PC-3 (cell line): ENCODE data around the gene RNF168. TPM values are rescaled to one million over a fixed set of nuclear protein-coding genes. Genes with fewer than 3 reads are reported as not detected.
"Not testable (repeated sequence)": the region's sequence is repeated elsewhere in the genome, so short reads cannot be mapped to it uniquely, and the experiment has no call there.

Experiments used
- ATAC-seq: fragments of 200-7000 bp; cut with Tn5 transposase; 2 replicates; pipeline ENCODE4 v1.9.1; 2020; ENCODE audit warnings: mild to moderate bottlenecking, moderate library complexity
- BruUV-seq: library from RNA; stranded (reverse); fragments of 400-500 nt; replicated peaks from 2 replicates; lab custom pipeline; 2021; lab: Mats Ljungman, UMichigan
- CTCF ChIA-PET: fragments of 300-600 bp; sonication (Branson Sonifier 250); formaldehyde crosslinking; loops from one replicate; lab custom pipeline; 2022; ENCODE audit warnings: antibody characterized with exemption; lab: Charles Lee
- POLR2A ChIA-PET: fragments of 300-600 bp; sonication (Branson Sonifier 250); formaldehyde crosslinking; loops from one replicate; lab custom pipeline; 2022; ENCODE audit warnings: antibody characterized with exemption; ENCODE audit not compliant: unreplicated experiment; lab: Charles Lee
- DNase-seq: peaks from one replicate; pipeline ENCODE4 v3.0.0-alpha.2; 2015
- H2AFZ ChIP-seq: fragments of 300-600 bp; sonication (generic); 2 replicates; pipeline ENCODE4 v1.6.0; 2016; ENCODE audit warnings: antibody characterized with exemption, low read length
- H3F3A ChIP-seq: fragments of 300-600 bp; sonication (generic); one replicate; pipeline ENCODE4 v1.6.0; 2017; ENCODE audit warnings: antibody characterized with exemption, low read length, control low read depth, mild to moderate bottlenecking; ENCODE audit not compliant: unreplicated experiment
- H3K27ac ChIP-seq: fragments of 300-600 bp; sonication (generic); 2 replicates; pipeline ENCODE4 v1.5.1; 2016; ENCODE audit warnings: mild to moderate bottlenecking, low read length
- H3K27me3 ChIP-seq: fragments of 300-600 bp; sonication (generic); 2 replicates; pipeline ENCODE4 v1.6.1; 2016; ENCODE audit warnings: low read length, mixed read lengths
- H3K36me3 ChIP-seq: fragments of 300-600 bp; sonication (generic); 2 replicates; pipeline ENCODE4 v1.6.1; 2016; ENCODE audit warnings: low read depth, mixed run types, low read length, mixed read lengths
- H3K4me1 ChIP-seq: fragments of 300-600 bp; sonication (generic); 2 replicates; pipeline ENCODE4 v1.5.1; 2016; ENCODE audit warnings: low read length; ENCODE audit not compliant: insufficient read depth
- H3K4me2 ChIP-seq: fragments of 300-600 bp; sonication (generic); 2 replicates; pipeline ENCODE4 v1.6.0; 2016; ENCODE audit warnings: low read length
- H3K4me3 ChIP-seq: fragments of 300-600 bp; sonication (generic); 2 replicates; pipeline ENCODE4 v1.5.1; 2016; ENCODE audit warnings: mild to moderate bottlenecking, low read length, mixed read lengths
- H3K79me2 ChIP-seq: fragments of 300-600 bp; sonication (generic); 2 replicates; pipeline ENCODE4 v1.6.1; 2017; ENCODE audit warnings: low read length, mixed read lengths
- H3K9ac ChIP-seq: fragments of 300-600 bp; sonication (generic); 2 replicates; pipeline ENCODE4 v1.6.0; 2016; ENCODE audit warnings: mild to moderate bottlenecking, low read length
- H3K9me2 ChIP-seq: fragments of 300-600 bp; sonication (generic); replicated peaks from 2 replicates; pipeline ENCODE4 v1.6.1; 2016; ENCODE audit warnings: mixed run types, low read length, mixed read lengths
- H3K9me3 ChIP-seq: fragments of 300-600 bp; sonication (generic); 2 replicates; pipeline ENCODE4 v1.6.1; 2016; ENCODE audit warnings: low read length, mixed read lengths
- H4K20me1 ChIP-seq: fragments of 300-600 bp; sonication (generic); 2 replicates; pipeline ENCODE4 v1.6.1; 2016; ENCODE audit warnings: low read length, mixed read lengths
- EZH2 ChIP-seq: fragments of 300-600 bp; sonication (generic); IDR thresholded peaks from one replicate; pipeline ENCODE4 v1.6.1; 2017; ENCODE audit warnings: antibody characterized with exemption, mild to moderate bottlenecking, low read length; ENCODE audit not compliant: unreplicated experiment
- EZH2phosphoT487 ChIP-seq: fragments of 300-600 bp; sonication (generic); IDR thresholded peaks from 2 replicates; pipeline ENCODE4 v1.6.1; 2018; ENCODE audit warnings: mild to moderate bottlenecking, antibody characterized with exemption, low read length, borderline replicate concordance
- intact Hi-C: fragments of 100-400 bp; cut with micrococcal nuclease; formaldehyde crosslinking; loops from 2 replicates; pipeline ENCODE4 v1.9.0; 2023
- total RNA-seq: library from RNA; depleted of rRNA; stranded (reverse); fragments of >200 nt; gene quantifications from 2 replicates; pipeline ENCODE4 v1.2.3, GENCODE V29; 2014
- TF ChIP-seq, protein P1 (sequence below): fragments of 300-600 bp; sonication (generic); conservative IDR thresholded peaks from 2 replicates; pipeline ENCODE4 v1.5.1; 2017; ENCODE audit warnings: antibody characterized with exemption, low read depth, mild to moderate bottlenecking, low read length

The RNF168 gene
- total RNA-seq, 1 experiment from 2014 or later: 13.8 TPM

GRCh38 chr3:196506687-196507086, 3.1 kb upstream of the RNF168 start:
- no TSS peak for BruUV-seq
- H3K4me1 ChIP-seq: peaks cover 4% of the 10 kb centered on the region; the same call in 1 of the 2 replicates
- H3K4me3 ChIP-seq: no peak overlapping the region
- intact Hi-C loops: no loop called here
- no peak for ATAC-seq
- no peak for TF ChIP-seq EZH2
- TF ChIP-seq, protein P1, sequence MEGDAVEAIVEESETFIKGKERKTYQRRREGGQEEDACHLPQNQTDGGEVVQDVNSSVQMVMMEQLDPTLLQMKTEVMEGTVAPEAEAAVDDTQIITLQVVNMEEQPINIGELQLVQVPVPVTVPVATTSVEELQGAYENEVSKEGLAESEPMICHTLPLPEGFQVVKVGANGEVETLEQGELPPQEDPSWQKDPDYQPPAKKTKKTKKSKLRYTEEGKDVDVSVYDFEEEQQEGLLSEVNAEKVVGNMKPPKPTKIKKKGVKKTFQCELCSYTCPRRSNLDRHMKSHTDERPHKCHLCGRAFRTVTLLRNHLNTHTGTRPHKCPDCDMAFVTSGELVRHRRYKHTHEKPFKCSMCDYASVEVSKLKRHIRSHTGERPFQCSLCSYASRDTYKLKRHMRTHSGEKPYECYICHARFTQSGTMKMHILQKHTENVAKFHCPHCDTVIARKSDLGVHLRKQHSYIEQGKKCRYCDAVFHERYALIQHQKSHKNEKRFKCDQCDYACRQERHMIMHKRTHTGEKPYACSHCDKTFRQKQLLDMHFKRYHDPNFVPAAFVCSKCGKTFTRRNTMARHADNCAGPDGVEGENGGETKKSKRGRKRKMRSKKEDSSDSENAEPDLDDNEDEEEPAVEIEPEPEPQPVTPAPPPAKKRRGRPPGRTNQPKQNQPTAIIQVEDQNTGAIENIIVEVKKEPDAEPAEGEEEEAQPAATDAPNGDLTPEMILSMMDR: no peak
- TF ChIP-seq EZH2phosphoT487: no peak
- H2AFZ ChIP-seq: no peak overlapping the region
- no peak overlapping the region for H3K4me2 ChIP-seq
- H3K27ac ChIP-seq: no peak overlapping the region
- POLR2A ChIA-PET: no interaction called here
- H3K79me2 ChIP-seq: peaks cover 16% of the 10 kb centered on the region
- H3K9me3 ChIP-seq: 0 out of 2 replicates have a peak, but pooled peaks cover 10% of the 10 kb centered on the region
- H3F3A ChIP-seq: no peaks in the 10 kb centered on the region
- no peaks in the 10 kb centered on the region for H3K27me3 ChIP-seq
- no peak for DNase-seq
- no peak overlapping the region for H3K9ac ChIP-seq
- no peaks in the 10 kb centered on the region for H3K36me3 ChIP-seq
- CTCF ChIA-PET: no interaction called here
- peaks cover 5% of the 10 kb centered on the region for H4K20me1 ChIP-seq
- no peaks in the 10 kb centered on the region for H3K9me2 ChIP-seq

- DNase-seq: no peak
- H3K27me3 ChIP-seq: no peaks in the 10 kb centered on the region
- H3K4me2 ChIP-seq: no peak overlapping the region
- no peak overlapping the region for H3K9ac ChIP-seq
- CTCF ChIA-PET: no interaction called here
- intact Hi-C loops: loop anchor here (5.0 kb wide), 1 partner anchor 72 kb away; the partner anchor contains the start of gene UBXN7
- H3K27ac ChIP-seq: no peak overlapping the region
- peaks cover 23% of the 10 kb centered on the region for H4K20me1 ChIP-seq
- H3K4me1 ChIP-seq: peaks cover 12% of the 10 kb centered on the region
- H3K9me2 ChIP-seq: no peaks in the 10 kb centered on the region
- POLR2A ChIA-PET: no interaction called here
- H3F3A ChIP-seq: no peaks in the 10 kb centered on the region
- BruUV-seq: no TSS peak
- no peak for ATAC-seq
- H3K36me3 ChIP-seq: no peaks in the 10 kb centered on the region
- H3K4me3 ChIP-seq: no peak overlapping the region
- peaks cover 37% of the 10 kb centered on the region for H3K79me2 ChIP-seq
- TF ChIP-seq EZH2 (no peak), EZH2phosphoT487 (no peak)
- TF ChIP-seq, protein P1: no peak
- no peak overlapping the region for H2AFZ ChIP-seq
- 0 out of 2 replicates have a peak, but pooled peaks cover 10% of the 10 kb centered on the region for H3K9me3 ChIP-seq
These were observed 988 bp upstream of the RNF168 start for GRCh38 chr3:196504556-196504955.

- H3F3A ChIP-seq, H3K27me3 ChIP-seq, H3K9me2 ChIP-seq, H3K36me3 ChIP-seq, POLR2A ChIA-PET, CTCF ChIA-PET, DNase-seq, H3K9me3 ChIP-seq, ATAC-seq: not testable (repeated sequence)
- intact Hi-C loops: loop anchor here (5.0 kb wide), 1 partner anchor 72 kb away; the partner anchor contains the start of gene UBXN7
- BruUV-seq: TSS peak; percentile 29
- Histone ChIP-seq H4K20me1 (peaks cover 28% of the 10 kb centered on the region), H3K4me3 (peak overlapping the region; percentile 82), H3K79me2 (peaks cover 43% of the 10 kb centered on the region), H3K9ac (peak overlapping the region; percentile 53), H3K4me1 (peaks cover 17% of the 10 kb centered on the region), H3K27ac (peak overlapping the region; percentile 53), H3K4me2 (peak overlapping the region; percentile 66), H2AFZ (peak overlapping the region; percentile 68)
These were observed 470 bp upstream of the RNF168 start for GRCh38 chr3:196504077-196504398.
